ENCODE results near the gene GLIPR1L2. TPM values are rescaled to one million over a fixed set of nuclear protein-coding genes. Genes with fewer than 3 reads are reported as not detected.

GLIPR1L2 gene
- polyA plus RNA-seq, 5 donors, result 0.63 to 3.6 (median 2.2) TPM

- no peak for DNase-seq
These were observed 85.2 kb downstream of the GLIPR1L2 start for GRCh38 chr12:75476071-75476470.

DNA sequence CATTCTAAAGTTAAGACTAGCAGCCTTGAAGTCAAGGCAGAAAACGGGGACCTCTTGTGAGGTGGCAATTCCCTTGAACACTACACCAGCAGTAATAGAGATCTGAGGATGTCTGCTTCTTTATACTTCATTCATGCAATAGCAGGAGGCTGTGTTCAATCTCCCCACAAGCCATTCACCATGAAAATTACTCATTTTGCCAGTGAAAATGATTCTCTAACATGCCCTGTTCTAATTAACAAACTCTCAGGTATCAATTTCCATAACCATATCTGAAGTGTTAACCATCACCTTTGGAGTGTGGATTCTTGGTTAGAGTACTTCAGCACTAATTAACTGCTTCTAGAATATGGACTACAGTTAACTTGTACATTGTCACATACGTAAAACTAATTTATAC, 86.2 kb downstream of the GLIPR1L2 start:
- DNase-seq, result no peak

GRCh38 chr12:75478116-75478794, 87.4 kb downstream of the GLIPR1L2 start:
- no peak for DNase-seq

DNA sequence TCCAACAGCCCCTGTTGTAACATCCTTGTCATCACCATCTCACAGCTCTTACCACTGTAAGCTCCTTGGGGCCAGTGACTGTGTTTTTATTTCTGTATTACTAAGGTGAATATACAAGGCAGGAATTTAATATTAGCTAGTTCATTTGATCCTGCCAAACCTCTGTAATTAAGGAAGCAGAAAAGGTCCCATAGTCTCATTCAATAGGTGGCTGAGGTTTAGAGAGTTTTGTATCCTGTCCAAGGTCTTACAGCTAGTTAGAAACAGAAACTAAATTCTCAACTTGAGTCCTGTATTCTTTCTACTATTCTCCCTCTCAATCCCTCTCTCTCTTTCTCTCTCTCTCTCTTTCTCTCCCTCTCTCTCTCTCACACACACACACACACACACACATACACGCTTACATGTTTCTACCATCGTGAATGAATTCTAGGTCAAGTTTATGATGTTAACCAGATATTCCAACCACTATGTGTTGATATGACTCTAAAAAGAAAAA, 89.1 kb downstream of the GLIPR1L2 start:
- no peak for DNase-seq

DNA sequence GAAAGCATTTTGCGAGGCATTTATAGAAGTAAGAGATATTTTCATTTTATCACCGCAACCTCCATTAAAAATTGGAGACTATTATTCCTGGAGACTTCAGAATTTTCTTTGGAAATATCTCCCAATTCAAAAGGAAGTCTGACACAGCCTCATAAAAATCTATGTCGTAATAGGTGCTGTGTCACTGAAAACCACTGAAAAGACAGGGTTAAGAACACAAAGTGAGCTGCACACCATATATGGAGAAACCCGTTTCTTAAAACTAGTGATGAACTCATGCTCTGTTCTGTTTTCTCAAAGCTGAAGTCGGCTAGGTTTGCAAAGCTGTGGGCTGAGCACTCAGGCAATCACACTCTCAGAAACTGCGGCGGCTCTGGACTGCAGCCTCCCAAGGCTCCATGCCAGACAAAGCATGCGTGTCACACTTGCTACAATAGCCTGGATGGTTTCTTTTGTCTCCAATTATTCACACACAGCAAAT, 89.6 kb downstream of the GLIPR1L2 start, which contains the start of gene GLIPR1:
GLIPR1 (plus strand) TSS at position 287 of the 481 bp plus-strand sequence; CDS start at position 413, 126 bp downstream.
- peak; percentile 36 to 61 for DNase-seq

DNA sequence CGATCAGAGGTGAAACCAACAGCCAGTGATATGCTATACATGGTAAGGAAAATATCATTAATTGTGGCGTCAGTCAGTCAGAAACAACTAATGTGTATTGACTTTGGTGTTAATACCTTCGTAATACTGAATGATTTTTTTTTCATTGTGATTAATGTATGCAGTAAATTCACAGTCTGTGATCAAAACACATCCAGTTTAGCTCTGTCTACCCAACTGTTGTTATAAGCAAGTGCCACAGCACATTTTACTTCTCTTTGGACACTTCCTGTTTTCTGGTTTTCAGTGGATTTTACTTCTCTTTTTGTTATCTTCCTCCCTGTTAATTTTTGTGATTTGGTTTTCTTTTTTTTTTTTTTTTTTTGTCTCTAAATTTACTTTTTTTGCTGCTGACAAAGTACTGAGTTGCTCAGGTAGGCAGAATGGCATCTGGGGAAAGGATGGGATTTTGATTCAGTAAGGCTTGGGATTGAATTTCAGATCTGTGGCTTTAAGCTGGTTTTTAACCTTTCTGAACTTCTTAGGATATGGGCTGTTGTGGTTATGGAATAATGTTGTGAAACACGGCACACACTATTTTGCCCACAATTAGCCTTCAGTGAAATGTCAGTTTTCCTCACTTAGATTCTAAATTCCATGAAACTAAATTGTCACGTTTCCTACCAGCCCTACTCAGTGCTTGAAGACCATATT, 90.3 kb downstream of the GLIPR1L2 start:
- DNase-seq, result no peak

DNA sequence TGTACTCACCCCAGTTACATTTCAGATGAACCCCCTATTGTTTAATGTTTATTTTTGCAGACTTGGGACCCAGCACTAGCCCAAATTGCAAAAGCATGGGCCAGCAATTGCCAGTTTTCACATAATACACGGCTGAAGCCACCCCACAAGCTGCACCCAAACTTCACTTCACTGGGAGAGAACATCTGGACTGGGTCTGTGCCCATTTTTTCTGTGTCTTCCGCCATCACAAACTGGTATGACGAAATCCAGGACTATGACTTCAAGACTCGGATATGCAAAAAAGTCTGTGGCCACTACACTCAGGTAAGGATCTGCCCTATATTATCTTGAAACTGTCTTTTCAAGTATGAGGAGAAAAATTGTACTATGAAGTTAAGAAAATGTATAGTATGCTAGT, 90.9 kb downstream of the GLIPR1L2 start:
- no peak for DNase-seq

Other genes starting within 250 kb of the GLIPR1L2 start
- gene KCNC2, start 181.2 kb upstream of the GLIPR1L2 start, polyA plus RNA-seq (ENCODE audit: insufficient read depth in 1 of 5, insufficient read length in 5 of 5, low replicate concordance in 1 of 5), result under 1 TPM; 0.13 to 0.31 (median 0.20) TPM
- 10 to 100 TPM in 1 of 5 donors, 1 to 10 TPM in 4; 4.2 to 10.1 (median 8.2) TPM for gene CAPS2, start 60.8 kb upstream of the GLIPR1L2 start, polyA plus RNA-seq (ENCODE audit: insufficient read depth in 1 of 5, insufficient read length in 5 of 5, low replicate concordance in 1 of 5)
- under 1 TPM; 0.34 to 0.76 (median 0.54) TPM for gene GLIPR1L1, start 56.4 kb upstream of the GLIPR1L2 start, polyA plus RNA-seq (ENCODE audit: insufficient read depth in 1 of 5, insufficient read length in 5 of 5, low replicate concordance in 1 of 5)
- 10 to 100 TPM; 10.9 to 16.5 (median 15.5) TPM for gene GLIPR1, start 89.7 kb downstream of the GLIPR1L2 start, polyA plus RNA-seq (ENCODE audit: insufficient read depth in 1 of 5, insufficient read length in 5 of 5, low replicate concordance in 1 of 5)
- gene KRR1, start 120.5 kb downstream of the GLIPR1L2 start, polyA plus RNA-seq (ENCODE audit: insufficient read depth in 1 of 5, insufficient read length in 5 of 5, low replicate concordance in 1 of 5), result 100 to 1,000 TPM in 2 of 5 donors, 10 to 100 TPM in 3; 60.1 to 108 (median 95.3) TPM

Data from right lung (tissue), 5 donors.